GM12878 (cell line): ENCODE results near the gene NPPB.

Experiments
- EP300 ChIP-seq, 2 experiments: fragments of 150-350 bp in 1 of 2; IDR thresholded peaks; 2 replicates each; pipeline ENCODE4 v1.6.1; 2011 to 2012; ENCODE audit warnings: low read depth in 2 of 2, low read length in 2 of 2, borderline replicate concordance in 1 of 2, improper control_type of control experiment in 1 of 2, inconsistent platforms in 1 of 2; ENCODE audit not compliant: control insufficient read depth in 1 of 2
- ESRRA ChIP-seq: IDR thresholded peaks from 2 replicates; pipeline ENCODE4 v1.6.1; 2012; ENCODE audit warnings: mild to moderate bottlenecking, low read length, improper control_type of control experiment
- ETV6 ChIP-seq, 2 experiments: fragments of 450-650 bp in 1 of 2; IDR thresholded peaks in 1 of 2; conservative IDR thresholded peaks in 1 of 2; 2 replicates each; pipeline ENCODE4 v1.6.1; 2014; ENCODE audit warnings: antibody characterized with exemption in 1 of 2, borderline replicate concordance in 1 of 2, low read depth in 1 of 2, mild to moderate bottlenecking in 1 of 2, moderate library complexity in 1 of 2
- NFYB ChIP-seq: IDR thresholded peaks from 2 replicates; pipeline ENCODE4 v1.6.1; 2011; ENCODE audit warnings: low read depth, mild to moderate bottlenecking, low read length, improper control_type of control experiment, moderate library complexity; ENCODE audit not compliant: insufficient read depth
- NR2C2 ChIP-seq: IDR thresholded peaks from 2 replicates; pipeline ENCODE4 v1.6.1; 2011; ENCODE audit warnings: borderline replicate concordance, low read depth; ENCODE audit not compliant: control insufficient read depth, insufficient read length
- POLR2A ChIP-seq: IDR thresholded peaks from 2 replicates; pipeline ENCODE4 v1.6.1; 2011; ENCODE audit warnings: low read depth, mild to moderate bottlenecking, low read length
- SMC3 ChIP-seq: IDR thresholded peaks from 2 replicates; pipeline ENCODE4 v1.6.1; 2011; ENCODE audit warnings: low read length, improper control_type of control experiment, borderline replicate concordance
- YY1 ChIP-seq: IDR thresholded peaks from 2 replicates; pipeline ENCODE4 v1.6.1; 2011; ENCODE audit warnings: low read depth, mild to moderate bottlenecking, low read length
- TF ChIP-seq, protein P1 (sequence below): fragments of 150-350 bp; IDR thresholded peaks from 2 replicates; pipeline ENCODE4 v1.6.1; 2016; ENCODE audit warnings: low read depth, low read length
- TF ChIP-seq, protein P2 (sequence below), 3 experiments: IDR thresholded peaks in 2 of 3; conservative IDR thresholded peaks in 1 of 3; 2 replicates each; pipeline ENCODE4 v1.5.1; 2011; ENCODE audit warnings: low read depth in 3 of 3, low read length in 3 of 3, mild to moderate bottlenecking in 3 of 3, control low read depth in 2 of 3, moderate library complexity in 2 of 3, inconsistent platforms in 1 of 3, mixed read lengths in 1 of 3; ENCODE audit not compliant: control insufficient read depth in 2 of 3, insufficient read depth in 1 of 3; ENCODE audit errors: extremely low read depth in 1 of 3
- TF ChIP-seq, protein P3 (sequence below): IDR thresholded peaks from 2 replicates; pipeline ENCODE4 v1.6.1; 2011; ENCODE audit warnings: mild to moderate bottlenecking, low read depth, low read length, moderate library complexity; ENCODE audit not compliant: insufficient replicate concordance

DNA sequence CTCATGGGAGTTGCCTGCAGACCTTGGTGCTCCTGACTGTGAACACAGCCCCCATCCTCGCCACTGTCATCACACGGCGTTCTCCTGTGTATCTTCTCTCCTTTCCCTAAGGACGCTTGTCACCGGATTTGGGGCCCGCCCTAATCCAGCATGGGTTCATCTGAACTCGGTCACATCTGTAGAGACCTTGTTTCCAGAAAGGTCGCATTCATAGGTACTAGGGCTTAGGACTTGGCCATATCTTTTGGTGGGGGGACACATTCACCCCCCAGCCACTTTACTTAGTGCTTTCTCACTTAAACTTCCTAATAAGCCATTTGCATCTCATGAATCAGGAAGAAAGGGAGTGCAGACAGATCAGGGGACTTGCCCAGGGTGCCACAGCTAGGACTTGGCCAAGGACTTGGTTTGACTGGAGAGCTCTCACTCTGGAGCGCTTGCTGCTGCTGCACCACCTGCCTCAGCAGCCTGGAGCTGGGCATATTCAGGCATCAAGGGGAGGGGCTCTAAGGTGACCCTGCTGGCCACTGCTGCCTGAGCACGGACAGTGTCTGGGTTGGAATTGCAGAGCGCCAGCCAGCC, 20.9 kb downstream of the NPPB start:
- TF ChIP-seq, protein P1, sequence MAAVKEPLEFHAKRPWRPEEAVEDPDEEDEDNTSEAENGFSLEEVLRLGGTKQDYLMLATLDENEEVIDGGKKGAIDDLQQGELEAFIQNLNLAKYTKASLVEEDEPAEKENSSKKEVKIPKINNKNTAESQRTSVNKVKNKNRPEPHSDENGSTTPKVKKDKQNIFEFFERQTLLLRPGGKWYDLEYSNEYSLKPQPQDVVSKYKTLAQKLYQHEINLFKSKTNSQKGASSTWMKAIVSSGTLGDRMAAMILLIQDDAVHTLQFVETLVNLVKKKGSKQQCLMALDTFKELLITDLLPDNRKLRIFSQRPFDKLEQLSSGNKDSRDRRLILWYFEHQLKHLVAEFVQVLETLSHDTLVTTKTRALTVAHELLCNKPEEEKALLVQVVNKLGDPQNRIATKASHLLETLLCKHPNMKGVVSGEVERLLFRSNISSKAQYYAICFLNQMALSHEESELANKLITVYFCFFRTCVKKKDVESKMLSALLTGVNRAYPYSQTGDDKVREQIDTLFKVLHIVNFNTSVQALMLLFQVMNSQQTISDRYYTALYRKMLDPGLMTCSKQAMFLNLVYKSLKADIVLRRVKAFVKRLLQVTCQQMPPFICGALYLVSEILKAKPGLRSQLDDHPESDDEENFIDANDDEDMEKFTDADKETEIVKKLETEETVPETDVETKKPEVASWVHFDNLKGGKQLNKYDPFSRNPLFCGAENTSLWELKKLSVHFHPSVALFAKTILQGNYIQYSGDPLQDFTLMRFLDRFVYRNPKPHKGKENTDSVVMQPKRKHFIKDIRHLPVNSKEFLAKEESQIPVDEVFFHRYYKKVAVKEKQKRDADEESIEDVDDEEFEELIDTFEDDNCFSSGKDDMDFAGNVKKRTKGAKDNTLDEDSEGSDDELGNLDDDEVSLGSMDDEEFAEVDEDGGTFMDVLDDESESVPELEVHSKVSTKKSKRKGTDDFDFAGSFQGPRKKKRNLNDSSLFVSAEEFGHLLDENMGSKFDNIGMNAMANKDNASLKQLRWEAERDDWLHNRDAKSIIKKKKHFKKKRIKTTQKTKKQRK: no peak
- TF ChIP-seq ETV6 (conservative IDR thresholded peaks at IDR 0.05 in 1 of 2, IDR thresholded peaks at IDR 0.05 in 1 of 2; ENCODE audit: borderline replicate concordance in 1 of 2, low read depth in 1 of 2) (no peak), NR2C2 (no peak), ESRRA (no peak), YY1 (no peak), EP300 (IDR thresholded peaks at IDR 0.05; ENCODE audit: borderline replicate concordance in 1 of 2, control insufficient read depth in 1 of 2, low read depth in 2 of 2, low read length in 2 of 2) (no peak), POLR2A (no peak), SMC3 (no peak), NFYB (no peak)
- TF ChIP-seq, protein P2, sequence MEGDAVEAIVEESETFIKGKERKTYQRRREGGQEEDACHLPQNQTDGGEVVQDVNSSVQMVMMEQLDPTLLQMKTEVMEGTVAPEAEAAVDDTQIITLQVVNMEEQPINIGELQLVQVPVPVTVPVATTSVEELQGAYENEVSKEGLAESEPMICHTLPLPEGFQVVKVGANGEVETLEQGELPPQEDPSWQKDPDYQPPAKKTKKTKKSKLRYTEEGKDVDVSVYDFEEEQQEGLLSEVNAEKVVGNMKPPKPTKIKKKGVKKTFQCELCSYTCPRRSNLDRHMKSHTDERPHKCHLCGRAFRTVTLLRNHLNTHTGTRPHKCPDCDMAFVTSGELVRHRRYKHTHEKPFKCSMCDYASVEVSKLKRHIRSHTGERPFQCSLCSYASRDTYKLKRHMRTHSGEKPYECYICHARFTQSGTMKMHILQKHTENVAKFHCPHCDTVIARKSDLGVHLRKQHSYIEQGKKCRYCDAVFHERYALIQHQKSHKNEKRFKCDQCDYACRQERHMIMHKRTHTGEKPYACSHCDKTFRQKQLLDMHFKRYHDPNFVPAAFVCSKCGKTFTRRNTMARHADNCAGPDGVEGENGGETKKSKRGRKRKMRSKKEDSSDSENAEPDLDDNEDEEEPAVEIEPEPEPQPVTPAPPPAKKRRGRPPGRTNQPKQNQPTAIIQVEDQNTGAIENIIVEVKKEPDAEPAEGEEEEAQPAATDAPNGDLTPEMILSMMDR (IDR thresholded peaks at IDR 0.05 in 2 of 3, conservative IDR thresholded peaks at IDR 0.05 in 1 of 3; ENCODE audit: control insufficient read depth in 2 of 3, extremely low read depth in 1 of 3, insufficient read depth in 1 of 3, low read depth in 3 of 3, low read length in 3 of 3): no peak
- TF ChIP-seq, protein P3, sequence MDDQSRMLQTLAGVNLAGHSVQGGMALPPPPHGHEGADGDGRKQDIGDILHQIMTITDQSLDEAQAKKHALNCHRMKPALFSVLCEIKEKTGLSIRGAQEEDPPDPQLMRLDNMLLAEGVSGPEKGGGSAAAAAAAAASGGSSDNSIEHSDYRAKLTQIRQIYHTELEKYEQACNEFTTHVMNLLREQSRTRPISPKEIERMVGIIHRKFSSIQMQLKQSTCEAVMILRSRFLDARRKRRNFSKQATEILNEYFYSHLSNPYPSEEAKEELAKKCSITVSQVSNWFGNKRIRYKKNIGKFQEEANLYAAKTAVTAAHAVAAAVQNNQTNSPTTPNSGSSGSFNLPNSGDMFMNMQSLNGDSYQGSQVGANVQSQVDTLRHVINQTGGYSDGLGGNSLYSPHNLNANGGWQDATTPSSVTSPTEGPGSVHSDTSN: no peak
